ENCODE measurements around the gene RAC2.

RAC2 gene

GRCh38 chr22:37244114-37244921 lies at the start of gene RAC2:
Gene RAC2 (minus strand): TSS chr22:37244269. CDS start chr22:37244148, 121 bp downstream.
- DNase-seq (ENCODE audit: low read depth in 2 of 2) = peak; percentile 75 to 79

DNA sequence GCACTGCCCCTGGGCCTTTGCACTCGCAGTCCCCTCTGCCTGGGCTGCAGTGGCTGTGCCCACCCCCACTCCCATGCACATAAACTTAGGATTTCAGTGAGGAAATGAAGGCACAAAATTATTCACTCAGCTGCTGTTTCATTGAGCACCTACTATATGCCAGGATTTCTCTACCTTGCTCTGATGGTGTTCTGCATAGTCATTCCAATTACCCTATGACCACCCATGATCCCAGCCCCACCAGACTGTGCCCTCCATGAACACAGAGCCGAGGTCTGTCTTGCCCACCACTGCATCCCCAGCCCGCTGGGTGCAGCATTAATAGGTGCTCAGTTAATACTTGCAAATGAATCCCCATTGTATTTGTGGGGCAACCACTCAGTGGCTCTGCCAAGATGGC lies 49.1 kb upstream of the RAC2 start:
- DNase-seq (ENCODE audit: low read depth in 2 of 2) = no peak

- DNase-seq (ENCODE audit: low read depth in 2 of 2) = no peak
These were observed 48.6 kb upstream of the RAC2 start for GRCh38 chr22:37292641-37293040.

DNA sequence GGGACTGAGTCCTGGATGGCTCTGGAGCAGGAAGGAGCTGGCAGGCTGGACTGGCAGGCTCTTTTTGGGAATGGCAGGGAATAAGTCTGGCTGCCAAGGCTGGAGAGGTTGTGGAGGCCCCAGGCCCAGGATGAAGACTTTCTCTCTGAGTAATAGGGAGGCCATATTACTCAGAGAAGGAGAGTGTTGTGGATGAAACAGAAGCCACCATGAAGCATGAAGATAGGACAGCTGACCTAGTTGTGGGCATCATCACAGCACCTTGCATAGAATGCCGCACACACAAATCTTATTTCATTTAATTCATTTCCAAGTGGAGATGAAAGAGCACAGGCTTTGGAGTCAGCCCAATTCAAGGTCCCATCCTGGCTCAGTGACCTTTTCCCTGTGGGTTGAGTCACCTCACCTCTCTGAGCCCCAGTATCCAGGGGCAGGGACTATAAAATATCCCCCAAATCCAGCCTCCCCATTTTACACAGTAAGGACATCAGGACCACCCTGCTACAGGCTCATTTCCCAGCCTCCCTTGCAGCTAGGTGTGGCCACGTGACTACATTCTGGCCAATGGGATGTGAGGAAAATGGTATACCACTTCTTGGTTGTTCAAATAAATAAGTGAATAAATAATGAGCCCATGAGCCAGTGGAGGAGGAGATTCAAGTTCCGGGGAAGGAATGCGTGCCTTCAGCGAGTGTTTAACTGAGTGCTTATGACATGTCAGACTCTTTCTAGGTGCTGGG lies 47.7 kb upstream of the RAC2 start:
- DNase-seq (ENCODE audit: low read depth in 2 of 2) = no peak

DNA sequence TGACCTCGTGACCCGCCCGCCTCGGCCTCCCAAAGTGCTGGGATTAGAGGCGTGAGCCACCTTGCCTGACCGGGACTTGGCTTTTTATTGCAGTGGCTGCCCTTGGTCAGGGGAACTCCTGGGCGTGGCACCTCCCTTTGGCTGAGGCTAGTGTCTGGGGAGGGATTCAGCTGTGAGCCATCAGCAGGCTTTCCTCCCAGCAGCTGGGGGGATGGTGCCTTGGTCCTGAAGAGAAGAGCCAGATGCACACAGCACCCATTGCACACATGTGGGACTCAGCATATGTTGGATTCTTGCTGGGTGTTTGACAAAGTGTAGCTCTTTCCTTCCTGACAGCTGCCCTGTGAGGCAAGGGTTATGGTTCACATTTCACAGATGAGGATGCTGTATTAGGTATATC lies 46.7 kb upstream of the RAC2 start:
- no peak for DNase-seq (ENCODE audit: low read depth in 2 of 2)

GRCh38 chr22:37289156-37289735 lies 45.2 kb upstream of the RAC2 start:
- no peak for DNase-seq (ENCODE audit: low read depth in 2 of 2)

DNA sequence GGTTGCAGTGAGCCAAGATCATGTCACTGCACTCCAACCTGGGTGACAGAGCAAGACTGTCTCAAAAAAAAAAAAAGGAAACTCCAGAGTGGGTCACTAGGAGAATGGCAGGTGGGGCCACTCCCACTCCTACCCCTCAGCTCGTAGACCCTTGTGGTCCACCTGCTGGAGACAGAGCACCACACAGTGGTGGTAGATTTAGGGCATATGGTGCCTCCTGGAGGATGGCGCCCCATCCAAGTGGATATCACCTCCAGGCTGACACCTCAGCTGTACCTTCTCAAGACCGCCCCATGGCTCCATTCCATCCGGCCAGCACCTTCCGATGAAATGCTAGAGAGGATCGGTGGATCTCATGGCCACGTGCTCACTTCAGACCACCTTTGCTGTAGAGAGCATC lies 44.5 kb upstream of the RAC2 start:
- no peak for DNase-seq (ENCODE audit: low read depth in 2 of 2)

DNA sequence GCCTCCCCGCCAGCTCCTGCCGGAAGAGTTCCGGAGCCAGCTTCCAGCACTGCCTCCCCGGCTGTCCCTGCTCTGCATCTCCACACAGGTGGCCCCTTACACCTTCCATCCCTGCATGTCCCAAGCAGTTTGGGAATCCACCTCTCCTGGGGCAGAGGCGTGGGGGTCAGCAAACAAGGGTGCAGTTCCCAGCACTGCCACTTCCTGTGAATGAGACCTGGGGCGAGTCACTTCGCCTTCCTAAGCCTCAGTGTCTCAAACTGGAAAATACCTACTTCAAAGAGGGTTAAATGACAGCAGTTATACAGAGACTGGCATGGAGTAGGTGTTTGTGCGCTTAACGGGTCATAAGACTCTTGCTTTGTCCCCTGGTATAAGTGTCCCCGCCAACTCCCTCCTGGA lies 43.5 kb upstream of the RAC2 start:
- no peak for DNase-seq (ENCODE audit: low read depth in 2 of 2)

DNA sequence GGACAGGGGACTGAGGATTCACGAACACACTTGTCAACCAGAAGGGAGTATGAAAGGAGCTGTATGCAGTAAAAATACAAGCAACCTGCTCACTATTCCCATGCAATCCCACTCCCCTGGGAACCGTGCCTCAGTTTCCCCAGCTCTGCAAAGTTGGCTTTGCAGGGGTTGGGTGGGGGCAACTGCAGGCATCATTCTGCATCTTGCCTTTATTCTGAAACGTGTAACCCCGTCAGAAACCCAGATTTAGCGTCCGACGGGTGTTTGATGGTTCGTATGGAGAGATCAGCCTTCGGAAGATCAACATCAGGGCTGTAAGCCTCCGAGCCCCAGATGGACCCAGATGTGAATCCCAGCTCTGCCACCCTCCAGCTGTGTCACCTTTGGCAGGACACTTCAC lies 41.9 kb upstream of the RAC2 start:
- DNase-seq (ENCODE audit: low read depth in 2 of 2) = no peak

DNA sequence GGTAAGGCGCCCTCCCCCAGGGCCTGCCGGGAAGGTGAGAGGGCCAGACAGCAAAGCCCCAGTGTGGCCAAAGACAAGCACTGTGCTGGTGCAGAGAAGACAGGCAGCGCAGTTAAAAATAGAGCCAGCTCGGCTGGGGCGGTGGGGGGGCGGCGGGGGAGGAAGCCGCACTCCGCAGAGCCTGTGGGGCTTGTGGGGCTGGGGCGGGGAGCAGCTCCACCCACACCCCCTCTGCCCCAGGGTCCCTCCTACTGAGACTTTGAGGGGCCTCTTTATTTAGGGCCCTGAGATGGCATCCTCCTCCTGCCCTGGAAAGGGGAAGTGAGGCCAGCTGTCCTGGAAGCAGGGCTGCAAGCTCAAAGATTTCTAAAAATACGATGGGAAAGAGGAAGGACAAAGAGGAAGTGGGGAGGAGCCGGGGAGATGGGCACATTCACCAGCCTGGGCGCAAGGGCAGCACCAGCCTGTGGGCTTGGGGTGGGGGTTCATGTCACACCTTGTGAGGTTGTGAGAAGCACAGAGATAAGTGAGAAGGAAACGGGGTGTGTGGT lies 40.8 kb upstream of the RAC2 start:
- no peak for DNase-seq (ENCODE audit: low read depth in 2 of 2)

- DNase-seq (ENCODE audit: low read depth in 2 of 2) = no peak
These were observed 40.2 kb upstream of the RAC2 start for GRCh38 chr22:37284126-37284804.

GRCh38 chr22:37283393-37283937 lies 39.4 kb upstream of the RAC2 start:
- peak in 1 of 2 donors; percentile 31 for DNase-seq (ENCODE audit: low read depth in 2 of 2)

- peak; percentile 55 to 60 for DNase-seq (ENCODE audit: low read depth in 2 of 2)
These were observed 38.3 kb upstream of the RAC2 start, which contains the start of gene CYTH4 for GRCh38 chr22:37282385-37282677. Gene CYTH4 (plus strand): TSS chr22:37282508. CDS start chr22:37282570, 62 bp downstream.

- DNase-seq (ENCODE audit: low read depth in 2 of 2) = no peak
These were observed 37.7 kb upstream of the RAC2 start for GRCh38 chr22:37281646-37282384.

DNA sequence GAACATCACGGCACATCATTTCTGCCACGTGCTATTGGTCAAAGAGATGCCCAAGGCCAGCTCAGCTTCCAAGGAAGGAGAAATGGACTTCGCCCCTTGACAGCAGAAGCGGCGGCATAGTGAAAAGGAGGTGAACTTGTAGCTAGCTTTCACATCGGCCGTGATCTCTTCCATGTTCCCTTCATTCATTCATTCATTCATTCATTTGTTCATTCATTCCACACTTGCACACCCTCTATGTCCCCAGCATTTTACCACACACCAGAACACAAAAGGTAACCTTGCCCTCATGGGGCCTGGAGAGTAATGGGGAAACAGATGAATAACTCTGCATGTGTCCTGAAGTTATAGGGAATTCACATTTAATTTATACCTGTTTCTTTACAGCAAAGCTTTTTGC lies 37.1 kb upstream of the RAC2 start:
- no peak for DNase-seq (ENCODE audit: low read depth in 2 of 2)

DNA sequence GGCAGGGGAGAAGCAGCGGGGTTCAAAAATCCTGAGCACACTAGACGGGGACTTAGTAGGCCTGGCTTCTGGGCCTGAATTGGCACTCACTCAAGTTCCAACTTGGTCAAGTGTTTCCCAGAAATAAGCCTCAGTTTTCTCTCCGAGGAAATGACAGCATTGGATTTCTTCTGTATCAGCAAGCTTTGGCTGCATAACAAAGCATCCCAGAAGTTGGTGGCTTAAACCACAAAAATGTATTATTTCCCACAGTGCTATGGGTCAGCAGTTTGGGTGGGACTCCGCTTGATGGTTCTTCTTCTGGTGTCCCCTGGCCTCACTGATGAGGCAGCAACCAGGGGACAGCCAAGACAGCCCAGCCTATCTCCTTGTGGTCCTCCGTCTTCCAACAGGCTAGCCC lies 36.6 kb upstream of the RAC2 start:
- no peak for DNase-seq (ENCODE audit: low read depth in 2 of 2)

- no peak for DNase-seq (ENCODE audit: low read depth in 2 of 2)
These were observed 35.5 kb upstream of the RAC2 start for GRCh38 chr22:37279331-37280181.

DNA sequence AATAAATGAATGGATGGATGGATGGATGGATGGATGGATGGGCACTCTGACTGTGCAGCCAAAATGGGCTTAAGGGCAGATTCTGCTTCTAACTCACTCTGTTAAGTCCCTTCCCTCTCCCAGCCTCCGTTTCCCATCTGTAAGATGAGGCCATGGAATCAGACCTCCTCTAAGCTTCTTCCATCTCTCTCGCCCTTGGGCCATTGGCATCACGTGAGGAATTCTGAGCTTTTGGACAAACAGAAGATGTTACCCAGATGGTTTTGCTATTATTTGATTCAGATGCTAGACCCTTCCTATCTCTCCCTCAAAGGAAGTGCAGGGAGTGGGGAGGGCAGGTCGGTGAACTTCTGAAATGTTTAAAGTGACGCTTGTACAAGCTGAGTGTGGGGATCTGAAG lies 34.2 kb upstream of the RAC2 start:
- no peak for DNase-seq (ENCODE audit: low read depth in 2 of 2)

DNA sequence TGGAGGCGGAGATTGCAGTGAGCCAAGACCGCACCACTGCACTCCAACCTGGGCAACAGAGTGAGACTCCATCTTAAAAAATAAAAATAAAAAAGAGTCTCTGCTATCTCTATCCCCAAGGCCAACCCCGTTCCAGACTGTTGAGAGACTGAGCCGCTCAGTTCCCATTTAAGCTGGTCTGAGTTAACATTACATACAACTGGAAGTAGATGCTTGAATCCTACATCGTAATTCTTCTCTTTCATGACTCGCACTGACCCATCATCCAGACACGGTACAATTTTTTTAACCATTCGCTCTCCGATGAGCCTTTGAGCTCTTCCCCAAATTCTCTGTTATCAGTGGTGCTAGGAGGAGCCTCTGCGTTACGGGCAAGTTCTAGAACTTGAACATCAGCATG lies 33.3 kb upstream of the RAC2 start:
- no peak for DNase-seq (ENCODE audit: low read depth in 2 of 2)

GRCh38 chr22:37276776-37277175 lies 32.7 kb upstream of the RAC2 start:
- DNase-seq (ENCODE audit: low read depth in 2 of 2) = no peak

Data from stimulated activated CD8-positive, alpha-beta memory T cell treated with anti-CD3 and anti-CD28 coated beads, Interleukin-7, amount 100 ng/mL, for 1 hour (primary cell).